Activated CD4-positive, alpha-beta T cell treated with anti-CD3 and anti-CD28 coated beads for 36 hours (primary cell): Measurements from ENCODE around the gene GRP. TPM values are rescaled to one million over a fixed set of nuclear protein-coding genes. Genes with fewer than 3 reads are reported as not detected.

Experiments used
- ATAC-seq: fragments of 200-7000 bp; cut with Tn5 transposase; one replicate; pipeline ENCODE4 v1.10.0; 2021; ENCODE audit warnings: mild to moderate bottlenecking, moderate library complexity
- CTCF ChIA-PET: fragments of 350-600 bp; sonication (Branson Sonifier 250); formaldehyde crosslinking; loops from one replicate; lab custom pipeline; 2021; ENCODE audit warnings: antibody characterized with exemption; lab: Charles Lee
- POLR2A ChIA-PET: fragments of 350-600 bp; sonication (Branson Sonifier 250); formaldehyde crosslinking; loops from one replicate; lab custom pipeline; 2021; ENCODE audit warnings: antibody characterized with exemption, inconsistent platforms; lab: Charles Lee
- DNase-seq: peaks from one replicate; pipeline ENCODE4 v3.0.0-alpha.2; 2020
- H3K27ac Mint-ChIP-seq: one replicate; pipeline ENCODE4 v1.8.0; 2021; ENCODE audit warnings: mixed read lengths
- H3K27me3 Mint-ChIP-seq: one replicate; pipeline ENCODE4 v1.8.0; 2021; ENCODE audit warnings: mixed read lengths
- H3K36me3 Mint-ChIP-seq: one replicate; pipeline ENCODE4 v1.8.0; 2021; ENCODE audit warnings: low read depth, mixed read lengths
- H3K4me1 Mint-ChIP-seq: one replicate; pipeline ENCODE4 v1.8.0; 2021; ENCODE audit warnings: mixed read lengths
- H3K4me3 Mint-ChIP-seq: one replicate; pipeline ENCODE4 v1.8.0; 2021; ENCODE audit warnings: mild to moderate bottlenecking, moderate library complexity, mixed read lengths
- H3K9me3 Mint-ChIP-seq: one replicate; pipeline ENCODE4 v1.8.0; 2021; ENCODE audit warnings: low read depth, mixed read lengths
- intact Hi-C, 2 experiments: fragments of 100-400 bp; cut with DNase I in 1 of 2; cut with micrococcal nuclease in 1 of 2; formaldehyde crosslinking; loops; one replicate each; pipeline versions ENCODE4 v1.14.2 to v1.15.1; 2022 to 2024; cut with DNase I, micrococcal nuclease
- total RNA-seq, 2 experiments: library from RNA; stranded (reverse); gene quantifications; one replicate each; pipeline ENCODE4 v1.2.3, GENCODE V29; 2021

GRP gene
- total RNA-seq, 2 experiments from 2014 or later: not detected

GRCh38 chr18:59274533-59274928 is 54.6 kb downstream of the GRP start:
- intact Hi-C loops: loop anchor here in 1 of 2 experiments (10.0 kb wide), 1 partner anchor 420 kb away; the partner anchor contains the start of gene CCBE1
- ChIA-PET POLR2A (no interaction called here), CTCF (interaction anchor here (0.7 to 0.8 kb wide), 2 partner anchors 757 to 816 kb away, joined by 3 read pairs; no protein-coding TSS in a partner anchor)
- Mint-ChIP-seq H3K4me3 (no peak overlapping the region), H3K27ac (no peak overlapping the region), H3K27me3 (peaks cover 69% of the 10 kb centered on the region), H3K36me3 (no peaks in the 10 kb centered on the region), H3K4me1 (peaks cover 15% of the 10 kb centered on the region), H3K9me3 (no peaks in the 10 kb centered on the region)
- ATAC-seq (no peak), DNase-seq (no peak)

- H3K9me3 Mint-ChIP-seq: no peaks in the 10 kb centered on the region
- H3K4me1 Mint-ChIP-seq: peaks cover 11% of the 10 kb centered on the region
- ChIA-PET CTCF (interaction anchor here (0.8 to 1.5 kb wide), 4 partner anchors 9 to 758 kb away, joined by 3 to 5 read pairs (median 4); no protein-coding TSS in a partner anchor), POLR2A (no interaction called here)
- intact Hi-C loops: loop anchor here in 1 of 2 experiments (10.0 kb wide), 1 partner anchor 419 kb away; the partner anchor contains the start of gene CCBE1
- ATAC-seq: no peak
- H3K27me3 Mint-ChIP-seq: peaks cover 66% of the 10 kb centered on the region
- no peak for DNase-seq
- H3K4me3 Mint-ChIP-seq: no peak overlapping the region
- no peak overlapping the region for H3K27ac Mint-ChIP-seq
- H3K36me3 Mint-ChIP-seq: no peaks in the 10 kb centered on the region
These were observed 55.5 kb downstream of the GRP start for GRCh38 chr18:59275406-59275949.

- ATAC-seq (no peak), DNase-seq (no peak)
- Mint-ChIP-seq H3K9me3 (no peaks in the 10 kb centered on the region), H3K4me1 (peaks cover 11% of the 10 kb centered on the region), H3K27ac (no peak overlapping the region), H3K27me3 (peaks cover 63% of the 10 kb centered on the region), H3K36me3 (no peaks in the 10 kb centered on the region), H3K4me3 (no peak overlapping the region)
- POLR2A ChIA-PET: no interaction called here
- CTCF ChIA-PET: interaction anchor here (1.1 to 1.5 kb wide), 3 partner anchors 10 to 126 kb away, joined by 3 to 5 read pairs (median 4); no protein-coding TSS in a partner anchor
- intact Hi-C loops: loop anchor here in 1 of 2 experiments (10.0 kb wide), 1 partner anchor 419 kb away; the partner anchor contains the start of gene CCBE1
These were observed 56.1 kb downstream of the GRP start for GRCh38 chr18:59276047-59276446.

GRCh38 chr18:59278793-59279192 is 58.8 kb downstream of the GRP start:
- peaks cover 3% of the 10 kb centered on the region for H3K4me1 Mint-ChIP-seq
- ChIA-PET POLR2A (no interaction called here), CTCF (interaction anchor here (1.2 kb wide), 1 partner anchor 124 kb away, joined by 3 read pairs; no protein-coding TSS in a partner anchor)
- peaks cover 59% of the 10 kb centered on the region for H3K27me3 Mint-ChIP-seq
- no peaks in the 10 kb centered on the region for H3K36me3 Mint-ChIP-seq
- no peak overlapping the region for H3K27ac Mint-ChIP-seq
- H3K4me3 Mint-ChIP-seq: no peak overlapping the region
- no peak for ATAC-seq
- intact Hi-C loops: loop anchor here in 1 of 2 experiments (10.0 kb wide), 1 partner anchor 416 kb away; the partner anchor contains the start of gene CCBE1
- no peak for DNase-seq
- no peaks in the 10 kb centered on the region for H3K9me3 Mint-ChIP-seq

- Mint-ChIP-seq H3K27ac (no peak overlapping the region), H3K4me3 (no peak overlapping the region), H3K27me3 (peaks cover 57% of the 10 kb centered on the region), H3K36me3 (no peaks in the 10 kb centered on the region), H3K9me3 (no peaks in the 10 kb centered on the region), H3K4me1 (no peaks in the 10 kb centered on the region)
- DNase-seq: no peak
- ATAC-seq: no peak
- ChIA-PET CTCF (interaction anchor here (1.2 kb wide), 1 partner anchor 123 kb away, joined by 3 read pairs; no protein-coding TSS in a partner anchor), POLR2A (no interaction called here)
- intact Hi-C loops: loop anchor here in 1 of 2 experiments (10.0 kb wide), 1 partner anchor 416 kb away; the partner anchor contains the start of gene CCBE1
These were observed 59.2 kb downstream of the GRP start for GRCh38 chr18:59279193-59279592.

GRCh38 chr18:59279722-59280121 is 59.8 kb downstream of the GRP start:
- ATAC-seq (no peak), DNase-seq (no peak)
- ChIA-PET CTCF (interaction anchor here (1.2 to 1.4 kb wide), 2 partner anchors 9 to 123 kb away, joined by 3 read pairs; no protein-coding TSS in a partner anchor), POLR2A (no interaction called here)
- Mint-ChIP-seq H3K27me3 (peaks cover 55% of the 10 kb centered on the region), H3K4me1 (no peaks in the 10 kb centered on the region), H3K36me3 (no peaks in the 10 kb centered on the region), H3K4me3 (no peak overlapping the region), H3K27ac (no peak overlapping the region), H3K9me3 (no peaks in the 10 kb centered on the region)
- intact Hi-C loops: loop anchor here in 1 of 2 experiments (10.0 kb wide), 1 partner anchor 415 kb away; the partner anchor contains the start of gene CCBE1

Other genes with a start within 250 kb of the GRP start
- 10 to 100 TPM; 53.5 to 70.2 TPM for gene SEC11C, start 80.3 kb upstream of the GRP start, total RNA-seq
- not detected for gene RAX, start 53.3 kb downstream of the GRP start, total RNA-seq
- gene CPLX4, start 98.5 kb downstream of the GRP start, total RNA-seq: not detected
- 100 to 1,000 TPM; 121 to 134 TPM for gene LMAN1, start 139.1 kb downstream of the GRP start, total RNA-seq